Peyer's patch (tissue), 4 donors: Measurements from ENCODE around the gene CPB2. TPM values are rescaled to one million over a fixed set of nuclear protein-coding genes. Genes with fewer than 3 reads are reported as not detected.

Source experiments
- DNase-seq, 3 donors: peaks; one replicate each; pipeline ENCODE4 v3.0.0-alpha.2; 2017 to 2019
- H3K27ac ChIP-seq, 4 donors: fragments of 200-600 bp; sonication (generic); one replicate each; pipeline ENCODE4 v1.5.1; 2016 to 2019
- H3K27me3 ChIP-seq, 2 donors: fragments of 200-600 bp; sonication (generic); one replicate each; pipeline ENCODE4 v1.5.1; 2019
- H3K36me3 ChIP-seq, 3 donors: fragments of 200-600 bp; sonication (generic); one replicate each; pipeline ENCODE4 v1.5.1; 2016 to 2019
- H3K4me1 ChIP-seq, 4 donors: fragments of 200-600 bp; sonication (generic); one replicate each; pipeline ENCODE4 v1.5.1; 2016 to 2019
- H3K4me3 ChIP-seq, 4 donors: fragments of 200-600 bp; sonication (generic); 1 replicate in 3 of 4; 2 replicates in 1 of 4; pipeline ENCODE4 v1.5.1; 2016 to 2019; ENCODE audit warnings: mild to moderate bottlenecking in 1 of 4
- H3K9me3 ChIP-seq, 4 donors: fragments of 200-600 bp; sonication (generic); one replicate each; pipeline ENCODE4 v1.5.1; 2016 to 2019; ENCODE audit warnings: mild to moderate bottlenecking in 1 of 4
- POLR2A ChIP-seq, 2 donors: fragments of 450-650 bp; IDR thresholded peaks; one replicate each; pipeline ENCODE4 v1.5.1; 2017; ENCODE audit warnings: antibody characterized with exemption in 2 of 2, mild to moderate bottlenecking in 2 of 2, moderate library complexity in 2 of 2
- total RNA-seq, 4 donors: library from RNA; depleted of rRNA; stranded (reverse); fragments of >200 nt; gene quantifications; one replicate each; pipeline ENCODE4 v1.1.0, GENCODE V29; 2016
- TF ChIP-seq, protein P1 (sequence below), 6 experiments: fragments of 450-650 bp in 4 of 6; fragments of 200-600 bp in 2 of 6; sonication (generic) in 1 of 6; IDR thresholded peaks; one replicate each; pipeline ENCODE4 v1.5.1; 2017 to 2019; ENCODE audit warnings: antibody characterized with exemption in 6 of 6, mild to moderate bottlenecking in 3 of 6, moderate library complexity in 1 of 6

CPB2 gene
- total RNA-seq, 4 donors from 2014 or later, result not detected

DNA sequence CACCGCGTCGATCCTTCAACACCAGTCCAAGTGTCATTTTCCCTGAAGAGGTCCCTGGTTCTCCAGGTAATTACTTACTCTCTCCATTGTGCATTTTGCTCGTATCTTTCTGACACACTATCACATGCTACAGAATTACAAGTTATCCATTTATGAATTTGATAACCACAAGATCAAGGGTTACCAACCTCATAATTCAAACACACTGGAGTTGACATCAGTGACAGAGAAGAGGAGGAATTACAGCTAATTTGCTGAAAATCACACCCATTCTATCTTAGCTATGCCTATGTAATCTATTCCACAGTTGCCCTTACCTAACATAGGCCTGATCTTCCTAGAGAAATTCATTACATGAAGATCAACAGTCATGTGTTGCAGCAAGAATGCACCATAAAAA lies 66.5 kb downstream of the CPB2 start:
- Histone ChIP-seq H3K36me3 (peaks cover 0 to 27% (median 0%) of the 10 kb centered on the region in 3 donors), H3K27me3 (no peaks in the 10 kb centered on the region), H3K27ac (peak overlapping the region in 1 of 4 donors; percentile 60), H3K4me3 (peak overlapping the region in 1 of 4 donors; percentile 20), H3K4me1 (no peaks in the 10 kb centered on the region), H3K9me3 (no peaks in the 10 kb centered on the region)
- no peak for DNase-seq
- TF ChIP-seq, protein P1, sequence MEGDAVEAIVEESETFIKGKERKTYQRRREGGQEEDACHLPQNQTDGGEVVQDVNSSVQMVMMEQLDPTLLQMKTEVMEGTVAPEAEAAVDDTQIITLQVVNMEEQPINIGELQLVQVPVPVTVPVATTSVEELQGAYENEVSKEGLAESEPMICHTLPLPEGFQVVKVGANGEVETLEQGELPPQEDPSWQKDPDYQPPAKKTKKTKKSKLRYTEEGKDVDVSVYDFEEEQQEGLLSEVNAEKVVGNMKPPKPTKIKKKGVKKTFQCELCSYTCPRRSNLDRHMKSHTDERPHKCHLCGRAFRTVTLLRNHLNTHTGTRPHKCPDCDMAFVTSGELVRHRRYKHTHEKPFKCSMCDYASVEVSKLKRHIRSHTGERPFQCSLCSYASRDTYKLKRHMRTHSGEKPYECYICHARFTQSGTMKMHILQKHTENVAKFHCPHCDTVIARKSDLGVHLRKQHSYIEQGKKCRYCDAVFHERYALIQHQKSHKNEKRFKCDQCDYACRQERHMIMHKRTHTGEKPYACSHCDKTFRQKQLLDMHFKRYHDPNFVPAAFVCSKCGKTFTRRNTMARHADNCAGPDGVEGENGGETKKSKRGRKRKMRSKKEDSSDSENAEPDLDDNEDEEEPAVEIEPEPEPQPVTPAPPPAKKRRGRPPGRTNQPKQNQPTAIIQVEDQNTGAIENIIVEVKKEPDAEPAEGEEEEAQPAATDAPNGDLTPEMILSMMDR (IDR thresholded peaks at IDR 0.05), result no peak
- no peak for TF ChIP-seq POLR2A (IDR thresholded peaks at IDR 0.05)

DNA sequence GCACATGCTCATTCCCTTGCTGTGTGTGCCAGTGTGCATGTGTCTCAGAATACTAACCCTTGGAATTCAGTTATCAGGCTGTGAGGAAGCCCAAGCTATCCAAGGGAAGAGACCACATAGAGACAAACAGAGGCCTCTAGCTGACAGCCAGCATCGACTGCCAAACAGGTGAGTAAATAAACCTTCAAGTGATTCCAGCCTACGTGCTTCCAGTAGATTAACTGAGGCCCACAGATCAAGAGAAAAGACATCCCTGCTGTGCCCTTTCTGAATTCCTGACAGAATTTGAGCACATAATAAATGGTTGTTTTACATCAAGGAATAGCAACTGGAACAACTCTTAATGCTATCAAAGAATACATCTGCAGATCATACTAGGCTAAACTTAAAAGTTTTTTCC lies 69.8 kb downstream of the CPB2 start:
- DNase-seq, result no peak
- no peaks in the 10 kb centered on the region for H3K4me1 ChIP-seq
- no peaks in the 10 kb centered on the region for H3K27me3 ChIP-seq
- H3K27ac ChIP-seq, result no peak overlapping the region
- H3K4me3 ChIP-seq, result no peak overlapping the region
- H3K9me3 ChIP-seq, result no peaks in the 10 kb centered on the region
- TF ChIP-seq, protein P1 (IDR thresholded peaks at IDR 0.05), result no peak
- TF ChIP-seq POLR2A (IDR thresholded peaks at IDR 0.05), result no peak
- peaks cover 0 to 17% (median 0%) of the 10 kb centered on the region in 3 donors for H3K36me3 ChIP-seq

DNA sequence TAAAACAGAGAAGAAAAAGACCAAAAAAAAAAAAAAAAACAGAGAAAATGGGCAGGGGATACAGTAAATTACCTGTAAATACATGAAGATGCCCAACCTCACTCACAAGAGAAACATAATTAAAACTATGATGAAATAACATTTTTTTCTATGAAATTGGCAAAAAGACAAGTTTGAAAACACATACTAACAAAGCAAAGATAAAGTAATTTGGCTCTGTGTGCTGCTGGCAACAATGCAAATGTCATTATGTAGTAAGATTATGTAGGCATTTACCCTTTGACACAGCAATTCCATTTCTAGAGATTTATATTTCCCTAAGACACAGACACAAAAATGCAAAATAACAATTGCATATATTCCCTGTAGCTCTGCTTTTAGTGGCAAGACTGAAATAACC lies 72.5 kb downstream of the CPB2 start:
- TF ChIP-seq, protein P1 (IDR thresholded peaks at IDR 0.05), result no peak
- no peak for TF ChIP-seq POLR2A (IDR thresholded peaks at IDR 0.05)
- DNase-seq, result no peak
- no peak overlapping the region for H3K4me3 ChIP-seq

DNA sequence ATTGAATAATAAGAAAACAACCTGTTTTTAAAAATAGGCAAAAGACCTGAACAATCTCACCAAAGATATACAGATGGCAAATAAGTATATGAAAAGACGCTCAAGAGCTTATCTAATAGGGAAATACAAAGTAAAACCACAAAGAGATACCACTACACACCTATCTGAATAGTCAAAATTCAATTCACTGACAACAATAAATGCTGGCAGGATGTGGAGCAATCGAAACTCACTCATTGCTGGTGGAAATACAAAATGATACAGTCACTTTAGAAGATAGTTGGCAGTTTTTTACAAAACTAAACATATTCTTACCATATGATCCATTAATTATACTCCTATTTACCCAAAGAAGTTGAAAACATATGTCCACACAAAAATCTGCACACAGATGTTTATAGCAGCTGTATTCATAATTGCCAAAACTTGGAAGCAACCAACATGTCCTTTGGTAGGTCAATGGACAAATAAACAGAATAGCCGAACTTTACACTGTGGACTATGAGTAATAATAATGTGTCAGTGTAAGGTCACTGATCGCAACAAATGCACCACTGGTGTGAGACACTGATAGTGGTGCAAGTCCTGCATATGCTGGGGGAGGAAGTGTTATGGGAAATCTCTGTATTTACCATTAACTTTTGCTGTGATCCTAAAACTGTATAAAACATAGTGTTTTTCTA lies 73.1 kb downstream of the CPB2 start:
- Histone ChIP-seq H3K36me3 (peaks cover 0 to 17% (median 0%) of the 10 kb centered on the region in 3 donors), H3K27me3 (no peaks in the 10 kb centered on the region), H3K4me3 (no peak overlapping the region), H3K27ac (no peak overlapping the region), H3K4me1 (no peaks in the 10 kb centered on the region), H3K9me3 (no peaks in the 10 kb centered on the region)
- DNase-seq, result no peak
- no peak for TF ChIP-seq POLR2A (IDR thresholded peaks at IDR 0.05)
- TF ChIP-seq, protein P1 (IDR thresholded peaks at IDR 0.05), result no peak

More for the DNA sequence above, 72.5 kb downstream of the CPB2 start:
- no peaks in the 10 kb centered on the region for H3K4me1 ChIP-seq
- no peaks in the 10 kb centered on the region for H3K9me3 ChIP-seq
- H3K27ac ChIP-seq, result no peak overlapping the region
- H3K27me3 ChIP-seq, result no peaks in the 10 kb centered on the region
- peaks cover 0 to 17% (median 0%) of the 10 kb centered on the region in 3 donors for H3K36me3 ChIP-seq

DNA sequence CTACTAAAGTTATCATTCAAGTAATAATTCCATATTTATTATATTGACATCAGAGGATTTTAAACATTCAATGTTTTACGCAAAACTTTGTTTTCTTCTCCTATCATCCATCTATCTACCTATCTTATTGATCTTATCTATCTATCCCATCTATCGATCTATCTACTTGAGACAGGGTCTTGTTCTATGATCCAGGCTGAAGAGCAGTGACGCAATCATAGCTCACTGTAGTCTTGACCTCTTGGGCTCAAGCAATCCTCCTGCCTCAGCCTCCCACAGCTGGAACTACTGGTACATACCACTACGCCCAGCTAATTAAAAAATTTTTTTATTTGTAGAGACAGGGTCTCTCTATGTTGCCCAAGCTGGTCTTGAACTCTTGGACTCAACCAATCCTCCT lies 79.7 kb downstream of the CPB2 start:
- TF ChIP-seq POLR2A (IDR thresholded peaks at IDR 0.05), result no peak
- TF ChIP-seq, protein P1 (IDR thresholded peaks at IDR 0.05), result no peak
- no peak overlapping the region for H3K27ac ChIP-seq
- H3K4me1 ChIP-seq, result no peaks in the 10 kb centered on the region
- no peaks in the 10 kb centered on the region for H3K9me3 ChIP-seq
- no peak for DNase-seq
- H3K4me3 ChIP-seq, result no peak overlapping the region
- H3K36me3 ChIP-seq, result peaks cover 0 to 5% (median 0%) of the 10 kb centered on the region in 3 donors
- H3K27me3 ChIP-seq, result no peaks in the 10 kb centered on the region
